CD8-positive, alpha-beta memory T cell (primary cell): Measurements from ENCODE around the gene MYL6. TPM values are rescaled to one million over a fixed set of nuclear protein-coding genes. Genes with fewer than 3 reads are reported as not detected.
A peak's percentile ranks its signal among the peaks of the same experiment; 100 is the strongest.
"Not testable (repeated sequence)": the region's sequence is repeated elsewhere in the genome, so short reads cannot be mapped to it uniquely, and the experiment has no call there.

ENCODE experiments used
- CTCF ChIA-PET: fragments of 350-600 bp; sonication (Branson Sonifier 250); formaldehyde crosslinking; loops from one replicate; lab custom pipeline; 2021; ENCODE audit warnings: antibody characterized with exemption; lab: Charles Lee
- POLR2A ChIA-PET: fragments of 350-600 bp; sonication (Branson Sonifier 250); formaldehyde crosslinking; loops from one replicate; lab custom pipeline; 2021; ENCODE audit warnings: antibody characterized with exemption; lab: Charles Lee
- DNase-seq, 5 donors: peaks; one replicate each; pipeline versions ENCODE4 v3.0.0 to v3.0.0-alpha.2; 2020 to 2022; ENCODE audit warnings: mixed read lengths in 1 of 5
- H3K27ac ChIP-seq: one replicate; pipeline ENCODE4 v1.7.0; 2013; ENCODE audit warnings: low read depth, mild to moderate bottlenecking, low read length, moderate library complexity
- H3K27me3 ChIP-seq: 2 replicates; pipeline ENCODE4 v1.7.0; 2013; ENCODE audit warnings: low read length, mild to moderate bottlenecking; ENCODE audit not compliant: insufficient read depth, poor library complexity, severe bottlenecking
- H3K36me3 ChIP-seq: 2 replicates; pipeline ENCODE4 v1.7.0; 2013; ENCODE audit warnings: mild to moderate bottlenecking, low read length, moderate library complexity; ENCODE audit not compliant: insufficient read depth
- H3K4me1 ChIP-seq: 2 replicates; pipeline ENCODE4 v1.7.0; 2013; ENCODE audit warnings: mild to moderate bottlenecking, low read length, moderate library complexity; ENCODE audit not compliant: insufficient read depth
- H3K4me3 ChIP-seq: 2 replicates; pipeline ENCODE4 v1.7.0; 2013; ENCODE audit warnings: mild to moderate bottlenecking, low read length
- H3K9me3 ChIP-seq: 2 replicates; pipeline ENCODE4 v1.7.0; 2013; ENCODE audit warnings: mild to moderate bottlenecking, low read length
- H3K27ac Mint-ChIP-seq, 8 donors: one replicate each; pipeline ENCODE4 v1.8.0; 2020 to 2021; ENCODE audit warnings: mixed read lengths in 8 of 8, mild to moderate bottlenecking in 6 of 8, inconsistent platforms in 3 of 8, moderate library complexity in 3 of 8
- H3K27me3 Mint-ChIP-seq, 2 donors: one replicate each; pipeline ENCODE4 v1.8.0; 2020 to 2021; ENCODE audit warnings: mixed read lengths in 2 of 2, mild to moderate bottlenecking in 1 of 2, moderate library complexity in 1 of 2
- H3K36me3 Mint-ChIP-seq, 3 donors: one replicate each; pipeline ENCODE4 v1.8.0; 2020 to 2021; ENCODE audit warnings: mixed read lengths in 3 of 3, inconsistent platforms in 1 of 3, mild to moderate bottlenecking in 1 of 3
- H3K4me1 Mint-ChIP-seq, 3 donors: one replicate each; pipeline ENCODE4 v1.8.0; 2020 to 2021; ENCODE audit warnings: mixed read lengths in 3 of 3, inconsistent platforms in 1 of 3, mild to moderate bottlenecking in 1 of 3
- H3K4me3 Mint-ChIP-seq, 7 donors: one replicate each; pipeline ENCODE4 v1.8.0; 2020 to 2021; ENCODE audit warnings: mixed read lengths in 7 of 7, mild to moderate bottlenecking in 6 of 7, moderate library complexity in 4 of 7, inconsistent platforms in 2 of 7
- H3K9me3 Mint-ChIP-seq, 5 donors: one replicate each; pipeline ENCODE4 v1.8.0; 2020 to 2022; ENCODE audit warnings: mixed read lengths in 5 of 5, mild to moderate bottlenecking in 3 of 5, moderate library complexity in 2 of 5, inconsistent platforms in 1 of 5
- polyA plus RNA-seq: library from polyadenylated mRNA; unstranded; fragments of 300-500 nt; fragmentation: Illumina TruSeq; gene quantifications from one replicate; pipeline ENCODE4 v1.2.3, GENCODE V29; 2021
- total RNA-seq, 2 experiments: library from RNA; stranded (reverse); gene quantifications; one replicate each; pipeline ENCODE4 v1.2.3, GENCODE V29; 2021

The MYL6 gene
- 1,000 to 10,000 TPM; 1,010 to 1,017 TPM for total RNA-seq
- 2,423 TPM for polyA plus RNA-seq

DNA sequence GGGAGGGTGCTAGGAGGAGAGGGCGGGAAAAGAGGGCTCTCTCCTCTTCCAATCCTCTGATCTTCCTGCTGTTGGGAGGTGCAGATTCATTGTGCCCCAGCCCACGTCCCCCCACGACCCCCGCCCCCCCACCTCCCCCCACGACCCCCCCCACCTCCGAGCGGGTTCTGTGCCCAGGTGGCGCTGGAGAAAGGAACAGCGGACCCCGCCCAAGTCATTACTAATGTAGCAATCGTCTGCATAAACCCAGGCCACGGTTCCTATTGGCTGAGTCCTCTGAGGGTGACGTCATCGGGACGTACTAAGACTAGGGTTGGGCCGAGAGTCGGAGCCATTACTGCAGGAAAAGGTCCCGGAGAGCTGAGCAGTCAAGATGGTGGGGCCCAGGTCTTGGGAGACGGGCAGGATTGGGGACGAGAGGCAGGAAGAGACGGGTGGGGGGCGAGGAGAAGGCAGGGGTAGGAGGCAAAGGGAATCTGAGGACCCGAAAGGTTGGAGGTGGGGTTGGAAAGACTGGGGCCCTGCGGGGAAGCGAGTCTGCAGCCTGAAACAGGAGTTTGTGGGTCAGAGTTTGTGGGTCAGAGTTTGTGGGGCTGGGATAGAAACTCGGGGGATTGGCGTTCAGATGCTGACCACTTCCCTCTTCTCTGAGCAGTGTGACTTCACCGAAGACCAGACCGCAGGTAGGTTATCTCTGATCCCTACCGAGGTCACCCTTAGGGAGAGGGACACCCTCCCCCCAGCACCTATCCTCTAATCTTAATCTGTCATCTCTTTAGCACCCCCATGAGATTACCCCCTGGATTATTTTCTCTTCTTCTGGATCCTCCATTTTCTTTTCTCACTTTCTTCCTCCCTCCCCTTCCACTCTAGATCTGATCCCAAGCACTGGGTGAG lies at the start of gene MYL6:
TSS of gene MYL6 (plus strand) at position 331 of the 897 bp plus-strand sequence. CDS start at position 374, 43 bp downstream.
- H3K36me3 Mint-ChIP-seq = peaks cover 0 to 52% (median 10%) of the 10 kb centered on the region in 3 donors
- Histone ChIP-seq H3K4me1 (peaks cover 38% of the 10 kb centered on the region), H3K36me3 (peaks cover 37% of the 10 kb centered on the region), H3K9me3 (no peaks in the 10 kb centered on the region), H3K4me3 (peak within 1 kb of the TSS; percentile 80), H3K27me3 (no peaks in the 10 kb centered on the region), H3K27ac (peak within 1 kb of the TSS; percentile 94)
- ChIA-PET POLR2A (interaction anchor here (0.6 to 2.8 kb wide), 4 partner anchors 31 to 40 kb away, joined by 3 to 25 read pairs (median 3); partner anchors contain the start of genes ESYT1, SMARCC2 and ZC3H10), CTCF (interaction anchor here (0.8 to 2.2 kb wide), 6 partner anchors 14 to 111 kb away, joined by 3 to 21 read pairs (median 6); partner anchors contain the start of genes ESYT1, SMARCC2 and ZC3H10)
- peaks cover 38 to 48% (median 41%) of the 10 kb centered on the region in 3 donors for H3K4me1 Mint-ChIP-seq
- peak within 1 kb of the TSS; percentile 87 to 100 (median 96) for H3K27ac Mint-ChIP-seq
- no peaks in the 10 kb centered on the region for H3K9me3 Mint-ChIP-seq
- DNase-seq = peak; percentile 84 to 96 (median 88)
- H3K27me3 Mint-ChIP-seq = no peaks in the 10 kb centered on the region
- peak within 1 kb of the TSS; percentile 92 to 100 (median 95) for H3K4me3 Mint-ChIP-seq

DNA sequence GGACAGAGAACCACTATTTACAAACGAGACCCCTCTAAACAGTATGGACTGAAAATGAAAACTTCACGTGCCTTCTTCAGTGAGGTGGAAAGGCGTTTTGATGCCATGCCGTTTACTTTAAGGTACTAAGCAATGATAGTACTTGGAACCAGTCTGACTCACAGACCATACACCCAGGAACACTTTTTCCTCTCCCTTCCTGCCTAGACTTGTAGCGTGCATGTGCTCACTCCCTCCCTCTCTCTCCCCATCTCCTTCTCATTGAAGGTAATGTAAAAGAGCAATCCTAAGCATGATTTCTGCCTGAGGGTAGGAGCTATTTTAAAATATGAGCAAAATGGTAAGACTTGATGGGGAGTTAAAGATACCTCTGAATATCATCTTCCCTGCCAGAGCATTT lies 47.6 kb upstream of the MYL6 start:
- no peak overlapping the region for H3K4me3 ChIP-seq
- POLR2A ChIA-PET = no interaction called here
- H3K36me3 Mint-ChIP-seq = peaks cover 11 to 73% (median 24%) of the 10 kb centered on the region in 3 donors

DNA sequence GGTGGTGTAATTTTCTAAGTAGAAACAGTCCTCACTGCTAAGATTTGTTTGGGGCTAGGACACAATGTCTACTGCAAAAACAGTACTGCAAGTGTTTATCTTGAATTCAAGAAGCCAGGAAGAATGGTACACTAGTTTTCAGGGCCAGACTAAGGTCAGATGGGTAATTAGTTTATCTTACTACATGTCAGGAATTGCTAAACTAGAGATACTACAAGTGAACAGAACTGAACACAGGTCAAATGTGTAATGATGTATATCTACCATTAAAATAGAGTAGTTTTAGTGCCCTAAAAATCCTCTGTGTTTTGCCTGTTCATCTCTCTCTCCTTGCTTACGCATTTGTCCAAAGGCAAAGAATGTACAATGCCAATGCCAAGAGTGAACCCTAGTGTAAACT lies 44.1 kb upstream of the MYL6 start:
- peaks cover 0 to 10% of the 10 kb centered on the region in 2 donors for H3K27me3 Mint-ChIP-seq
- peaks cover 26 to 33% (median 30%) of the 10 kb centered on the region in 3 donors for H3K4me1 Mint-ChIP-seq
- H3K9me3 ChIP-seq = no peaks in the 10 kb centered on the region
- H3K4me3 ChIP-seq = no peak overlapping the region
- DNase-seq = no peak
- peaks cover 15 to 67% (median 35%) of the 10 kb centered on the region in 3 donors for H3K36me3 Mint-ChIP-seq
- CTCF ChIA-PET = interaction anchor here (0.8 to 1.1 kb wide), 2 partner anchors 28 to 76 kb away, joined by 3 to 4 read pairs; partner anchors contain the start of gene SMARCC2
- peak overlapping the region in 2 of 7 donors; percentile 54 to 66 for H3K4me3 Mint-ChIP-seq
- peak overlapping the region in 5 of 8 donors; percentile 20 to 78 (median 61) for H3K27ac Mint-ChIP-seq
- H3K4me1 ChIP-seq = peaks cover 25% of the 10 kb centered on the region
- no peak overlapping the region for H3K27ac ChIP-seq
- peaks cover 41% of the 10 kb centered on the region for H3K36me3 ChIP-seq
- H3K27me3 ChIP-seq = no peaks in the 10 kb centered on the region
- H3K9me3 Mint-ChIP-seq = no peaks in the 10 kb centered on the region
- POLR2A ChIA-PET = no interaction called here

More for the DNA sequence above, 47.6 kb upstream of the MYL6 start:
- Histone ChIP-seq H3K27me3 (no peaks in the 10 kb centered on the region), H3K9me3 (no peaks in the 10 kb centered on the region), H3K4me1 (peaks cover 14% of the 10 kb centered on the region), H3K27ac (no peak overlapping the region), H3K36me3 (peaks cover 54% of the 10 kb centered on the region)
- Mint-ChIP-seq H3K27me3 (no peaks in the 10 kb centered on the region), H3K27ac (peak overlapping the region in 4 of 8 donors; percentile 53 to 79 (median 60)), H3K4me1 (peaks cover 15 to 22% (median 18%) of the 10 kb centered on the region in 3 donors), H3K4me3 (peak overlapping the region in 1 of 7 donors; percentile 66), H3K9me3 (no peaks in the 10 kb centered on the region)
- DNase-seq = no peak
- CTCF ChIA-PET = interaction anchor here (0.7 to 8.4 kb wide), 3 partner anchors 7 to 114 kb away, joined by 3 to 89 read pairs (median 3); partner anchors contain the start of genes RPL41 and ZC3H10

DNA sequence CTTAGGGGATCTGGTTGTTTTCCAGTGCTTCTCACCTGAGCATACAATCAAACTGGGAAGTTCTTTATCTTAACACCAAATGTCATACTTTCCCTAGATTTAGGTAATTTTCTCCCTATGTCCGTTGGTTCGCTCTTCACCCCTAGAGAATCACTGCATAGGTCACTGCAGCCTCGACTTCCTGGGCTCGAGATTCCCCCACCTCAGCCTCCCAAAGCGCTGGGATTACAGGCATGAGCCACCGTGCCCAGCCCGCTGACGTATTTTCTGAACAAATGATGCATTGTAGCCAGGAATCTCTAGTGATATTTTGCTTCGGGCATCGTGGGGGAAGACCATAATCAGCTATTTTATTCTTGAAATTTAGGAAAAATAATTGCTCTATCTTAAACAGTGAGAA lies 42.8 kb upstream of the MYL6 start:
- ChIA-PET POLR2A (interaction anchor here (0.6 to 5.0 kb wide), 5 partner anchors 8 to 142 kb away, joined by 3 to 115 read pairs (median 5); partner anchors contain the start of genes MYL6B, PA2G4 and RAB5B), CTCF (interaction anchor here (0.7 to 5.5 kb wide), 3 partner anchors 8 to 75 kb away, joined by 3 to 89 read pairs (median 47); partner anchors contain the start of gene PA2G4)
- Histone ChIP-seq H3K27me3 (no peaks in the 10 kb centered on the region), H3K9me3 (no peaks in the 10 kb centered on the region), H3K4me1 (peaks cover 34% of the 10 kb centered on the region), H3K4me3 (peak overlapping the region; percentile 93), H3K27ac (peak overlapping the region; percentile 99), H3K36me3 (peaks cover 29% of the 10 kb centered on the region)
- Mint-ChIP-seq H3K27me3 (peaks cover 0 to 10% of the 10 kb centered on the region in 2 donors), H3K9me3 (no peaks in the 10 kb centered on the region), H3K27ac (peak overlapping the region; percentile 96 to 100 (median 98)), H3K4me3 (peak overlapping the region; percentile 89 to 100 (median 99)), H3K4me1 (peaks cover 34 to 43% (median 37%) of the 10 kb centered on the region in 3 donors), H3K36me3 (peaks cover 8 to 63% (median 33%) of the 10 kb centered on the region in 3 donors)
- no peak for DNase-seq

DNA sequence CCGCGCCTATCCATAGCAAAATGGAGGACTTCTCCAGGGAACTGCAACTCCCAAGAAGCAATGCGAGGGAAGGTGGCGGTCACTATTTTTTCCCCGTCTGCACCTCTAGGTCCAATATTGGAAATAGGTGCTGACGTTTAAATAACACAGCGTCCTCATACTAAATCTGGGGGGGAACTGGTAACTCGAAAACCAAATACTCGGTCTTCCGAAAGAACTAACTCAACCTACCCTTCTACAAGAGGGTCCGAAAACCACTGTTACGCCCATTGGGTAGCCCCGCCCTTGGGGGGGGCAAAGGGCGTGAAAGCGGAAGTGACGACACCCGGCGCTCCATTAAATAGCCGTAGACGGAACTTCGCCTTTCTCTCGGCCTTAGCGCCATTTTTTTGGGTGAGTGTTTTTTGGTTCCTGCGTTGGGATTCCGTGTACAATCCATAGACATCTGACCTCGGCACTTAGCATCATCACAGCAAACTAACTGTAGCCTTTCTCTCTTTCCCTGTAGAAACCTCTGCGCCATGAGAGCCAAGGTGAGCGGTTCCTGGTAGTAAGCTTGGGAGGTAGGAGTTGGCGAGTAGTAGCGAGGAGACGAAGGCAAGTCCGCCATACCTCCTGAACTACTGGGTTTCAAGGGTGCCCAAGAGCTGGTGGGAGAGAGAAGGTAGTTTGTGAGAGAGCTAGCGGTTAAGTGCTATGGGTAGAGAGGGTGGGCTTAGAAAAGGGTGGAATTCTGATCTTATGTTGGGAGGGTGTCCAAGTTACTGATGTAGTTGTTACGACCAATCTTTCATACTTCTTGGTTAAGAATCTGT lies 41.7 kb upstream of the MYL6 start, which contains the start of gene RPL41:
TSS of gene RPL41 (plus strand) at position 367 of the 815 bp plus-strand sequence.
- Histone ChIP-seq H3K27ac (peak within 1 kb of the TSS; percentile 99), H3K4me3 (peak within 1 kb of the TSS; percentile 93), H3K27me3 (no peaks in the 10 kb centered on the region), H3K36me3 (peaks cover 18% of the 10 kb centered on the region), H3K4me1 (peaks cover 34% of the 10 kb centered on the region), H3K9me3 (no peaks in the 10 kb centered on the region)
- DNase-seq = peak; percentile 86 to 97 (median 93)
- Mint-ChIP-seq H3K9me3 (no peaks in the 10 kb centered on the region), H3K27me3 (peaks cover 0 to 10% of the 10 kb centered on the region in 2 donors), H3K4me1 (peaks cover 36 to 43% (median 37%) of the 10 kb centered on the region in 3 donors), H3K4me3 (peak within 1 kb of the TSS; percentile 89 to 100 (median 99)), H3K36me3 (peaks cover 7 to 63% (median 26%) of the 10 kb centered on the region in 3 donors), H3K27ac (peak within 1 kb of the TSS; percentile 96 to 100 (median 98))
- POLR2A ChIA-PET = interaction anchor here (0.9 to 5.8 kb wide), 11 partner anchors 9 to 298 kb away, joined by 3 to 115 read pairs (median 6); partner anchors contain the start of genes ESYT1, MYL6B, ORMDL2 and PA2G4
- CTCF ChIA-PET = interaction anchor here (0.7 to 5.6 kb wide), 10 partner anchors 9 to 142 kb away, joined by 3 to 101 read pairs (median 21); partner anchors contain the start of genes ANKRD52, ERBB3, ESYT1 and PA2G4

DNA sequence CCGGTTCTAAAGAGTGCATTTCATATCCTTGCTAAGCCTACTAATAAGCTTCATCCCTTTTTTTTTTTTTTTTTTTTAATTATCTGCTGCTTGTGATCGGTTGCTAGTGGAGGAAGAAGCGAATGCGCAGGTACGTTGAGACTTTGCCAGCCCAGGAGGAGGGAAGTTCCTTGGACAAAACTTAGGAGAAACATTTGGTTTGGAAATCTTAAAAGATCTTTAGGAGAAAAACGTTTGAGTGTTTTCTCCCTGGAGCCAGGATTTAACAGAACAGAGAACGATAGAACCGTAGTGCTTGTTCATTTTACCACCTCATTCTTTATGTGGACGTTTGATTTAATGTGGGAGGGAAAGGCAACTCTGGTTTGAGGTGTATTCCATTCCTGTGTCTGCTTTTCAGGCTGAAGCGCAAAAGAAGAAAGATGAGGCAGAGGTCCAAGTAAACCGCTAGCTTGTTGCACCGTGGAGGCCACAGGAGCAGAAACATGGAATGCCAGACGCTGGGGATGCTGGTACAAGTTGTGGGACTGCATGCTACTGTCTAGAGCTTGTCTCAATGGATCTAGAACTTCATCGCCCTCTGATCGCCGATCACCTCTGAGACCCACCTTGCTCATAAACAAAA lies 41.0 kb upstream of the MYL6 start:
- H3K4me3 ChIP-seq = peak overlapping the region; percentile 93
- Mint-ChIP-seq H3K4me3 (peak overlapping the region; percentile 89 to 100 (median 99)), H3K27ac (peak overlapping the region; percentile 96 to 100 (median 98)), H3K36me3 (peaks cover 7 to 65% (median 23%) of the 10 kb centered on the region in 3 donors), H3K4me1 (peaks cover 36 to 43% (median 37%) of the 10 kb centered on the region in 3 donors)
- H3K4me1 ChIP-seq = peaks cover 34% of the 10 kb centered on the region
- DNase-seq, H3K9me3 Mint-ChIP-seq, H3K9me3 ChIP-seq, H3K27me3 Mint-ChIP-seq, H3K27me3 ChIP-seq: not testable (repeated sequence)
- H3K36me3 ChIP-seq = peaks cover 13% of the 10 kb centered on the region
- CTCF ChIA-PET = interaction anchor here (1.1 to 5.6 kb wide), 14 partner anchors 9 to 231 kb away, joined by 3 to 101 read pairs (median 14); partner anchors contain the start of genes ANKRD52, ERBB3, ESYT1 and PA2G4
- peak overlapping the region; percentile 99 for H3K27ac ChIP-seq
- POLR2A ChIA-PET = interaction anchor here (0.9 to 5.8 kb wide), 14 partner anchors 9 to 299 kb away, joined by 3 to 115 read pairs (median 5); partner anchors contain the start of genes ESYT1, MYL6B, ORMDL2 and PA2G4
